GM12878 (cell line): Measurements from ENCODE around the gene TBC1D20. TPM values are rescaled to one million over a fixed set of nuclear protein-coding genes. Genes with fewer than 3 reads are reported as not detected.
"Not testable (repeated sequence)": the region's sequence is repeated elsewhere in the genome, so short reads cannot be mapped to it uniquely, and the experiment has no call there.

ENCODE experiments used
- ATAC-seq: fragments of 200-7000 bp; cut with Tn5 transposase; 3 replicates; pipeline ENCODE4 v1.9.1; 2020; ENCODE audit warnings: mild to moderate bottlenecking, moderate library complexity
- BruUV-seq: library from RNA; stranded (reverse); fragments of 400-500 nt; replicated peaks from 2 replicates; lab custom pipeline; 2021; lab: Mats Ljungman, UMichigan
- CTCF ChIA-PET: fragments of 300-600 bp; sonication (Branson Sonifier 250); formaldehyde crosslinking; extraction: SDS; loops from one replicate; lab custom pipeline; 2021; ENCODE audit warnings: inconsistent platforms; lab: Yijun Ruan, JAX
- POLR2A ChIA-PET: fragments of 350-600 bp; formaldehyde crosslinking; extraction: SDS; loops from one replicate; lab custom pipeline; 2021; ENCODE audit warnings: inconsistent platforms; lab: Charles Lee
- RAD21 ChIA-PET: fragments of 300-600 bp; sonication (Branson Sonifier 250); formaldehyde crosslinking; loops from one replicate; lab custom pipeline; 2023; ENCODE audit warnings: antibody characterized with exemption; ENCODE audit not compliant: unreplicated experiment; lab: Charles Lee
- SMC1A ChIA-PET: fragments of 300-600 bp; sonication (Branson Sonifier 250); formaldehyde crosslinking; loops from one replicate; lab custom pipeline; 2023; ENCODE audit not compliant: unreplicated experiment, uncharacterized antibody; lab: Charles Lee
- DNase-seq: peaks from one replicate; pipeline ENCODE4 v3.0.0-alpha.2; 2011; ENCODE audit warnings: low read depth, low spot score
- FAIRE-seq: peaks from 3 replicates; lab custom pipeline; 2011; peaks lifted over from hg19 to GRCh38; lab: Jason Lieb, UNC
- H2AFZ ChIP-seq: 2 replicates; pipeline ENCODE4 v1.6.0; 2011; ENCODE audit warnings: low read depth, low read length, control low read depth; ENCODE audit not compliant: control insufficient read depth
- H3K27ac ChIP-seq: 2 replicates; pipeline ENCODE4 v1.5.1; 2011; ENCODE audit warnings: control low read depth; ENCODE audit not compliant: control insufficient read depth, insufficient read depth
- H3K27me3 ChIP-seq, 2 experiments: replicated peaks in 1 of 2; 2 replicates each; pipeline versions ENCODE4 v1.6.0 to v1.6.1; 2011; ENCODE audit warnings: low read length in 1 of 2; ENCODE audit not compliant: control insufficient read depth in 2 of 2, insufficient read depth in 2 of 2
- H3K36me3 ChIP-seq, 2 experiments: 2 replicates each; pipeline ENCODE4 v1.5.1; 2011; ENCODE audit warnings: low read length in 1 of 2; ENCODE audit not compliant: control insufficient read depth in 2 of 2, insufficient read depth in 2 of 2
- H3K4me1 ChIP-seq: 2 replicates; pipeline ENCODE4 v1.6.1; 2011; ENCODE audit warnings: mild to moderate bottlenecking, low read length, moderate library complexity, mixed read lengths; ENCODE audit not compliant: control insufficient read depth, insufficient read depth
- H3K4me2 ChIP-seq: 2 replicates; pipeline ENCODE4 v1.6.0; 2011; ENCODE audit warnings: control low read depth; ENCODE audit not compliant: control insufficient read depth, insufficient read depth
- H3K4me3 ChIP-seq: fragments of 200-600 bp; sonication (generic); 2 replicates; pipeline ENCODE4 v1.5.1; 2016
- H3K79me2 ChIP-seq: 2 replicates; pipeline ENCODE4 v1.6.0; 2011; ENCODE audit warnings: low read length; ENCODE audit not compliant: control insufficient read depth, insufficient read depth
- H3K9ac ChIP-seq: 2 replicates; pipeline ENCODE4 v1.8.0; 2011; ENCODE audit warnings: low read length, control low read depth, mixed read lengths; ENCODE audit not compliant: control insufficient read depth, insufficient read depth
- H3K9me3 ChIP-seq: replicated peaks from 3 replicates; pipeline ENCODE4 v1.5.1; 2011; ENCODE audit warnings: mild to moderate bottlenecking, low read length; ENCODE audit not compliant: control insufficient read depth, insufficient read depth
- H4K20me1 ChIP-seq: 2 replicates; pipeline ENCODE4 v1.6.0; 2011; ENCODE audit not compliant: control insufficient read depth, insufficient read depth
- ASH2L ChIP-seq: fragments of 300-600, 200-600 bp; sonication (generic); IDR thresholded peaks from 2 replicates; pipeline ENCODE4 v1.6.1; 2017; ENCODE audit warnings: low read depth, mild to moderate bottlenecking, borderline replicate concordance
- FOS ChIP-seq: IDR thresholded peaks from 3 replicates; pipeline ENCODE4 v1.6.1; 2011; ENCODE audit warnings: borderline replicate concordance; ENCODE audit not compliant: insufficient read length; ENCODE audit errors: extremely low read depth
- HCFC1 ChIP-seq: fragments of 150-350 bp; IDR thresholded peaks from 2 replicates; pipeline ENCODE4 v1.6.1; 2014; ENCODE audit warnings: low read length
- HDAC2 ChIP-seq: fragments of 200-600 bp; sonication (generic); IDR thresholded peaks from 2 replicates; pipeline ENCODE4 v1.6.1; 2017
- MXI1 ChIP-seq: fragments of 150-350 bp; IDR thresholded peaks from 2 replicates; pipeline ENCODE4 v1.6.1; 2011; ENCODE audit warnings: low read depth, mild to moderate bottlenecking, inconsistent platforms, low read length, improper control_type of control experiment
- NFXL1 ChIP-seq: fragments of 450-650 bp; IDR thresholded peaks from 2 replicates; pipeline ENCODE4 v1.6.1; 2017; ENCODE audit warnings: antibody characterized with exemption, mild to moderate bottlenecking, borderline replicate concordance
- NR2C2 ChIP-seq: IDR thresholded peaks from 2 replicates; pipeline ENCODE4 v1.6.1; 2011; ENCODE audit warnings: borderline replicate concordance, low read depth; ENCODE audit not compliant: control insufficient read depth, insufficient read length
- POLR2A ChIP-seq: IDR thresholded peaks from 2 replicates; pipeline ENCODE4 v1.6.1; 2011; ENCODE audit warnings: low read depth, mild to moderate bottlenecking, low read length
- RB1 ChIP-seq: fragments of 450-650 bp; formaldehyde crosslinking; IDR thresholded peaks from 2 replicates; pipeline ENCODE4 v1.6.1; 2017; ENCODE audit warnings: mild to moderate bottlenecking, borderline replicate concordance
- ZBED1 ChIP-seq: IDR thresholded peaks from 2 replicates; pipeline ENCODE4 v1.6.1; 2016; ENCODE audit warnings: borderline replicate concordance
- ZNF384 ChIP-seq: IDR thresholded peaks from 2 replicates; pipeline ENCODE4 v1.6.1; 2012; ENCODE audit warnings: low read depth, mild to moderate bottlenecking, low read length, improper control_type of control experiment, borderline replicate concordance
- ZNF622 ChIP-seq: fragments of 450-650 bp; IDR thresholded peaks from 2 replicates; pipeline ENCODE4 v1.6.1; 2017; ENCODE audit warnings: mild to moderate bottlenecking, inconsistent platforms
- WGBS: methylation state at CpG from one replicate; pipeline ENCODE4 v1.1.6; 2016; ENCODE audit warnings: low lambda C conversion rate; ENCODE audit not compliant: insufficient replicate concordance, insufficient coverage; ENCODE audit errors: missing lambda C conversion rate; 5-methylcytosine and 5-hydroxymethylcytosine counted together
- in situ Hi-C: fragments of 300-500 bp; cut with MboI; formaldehyde crosslinking; loops from 9 replicates; pipeline ENCODE4 v1.14.3; 2018; ENCODE audit warnings: mixed read lengths
- intact Hi-C: fragments of 100-400 bp; cut with micrococcal nuclease; formaldehyde crosslinking; loops from one replicate; pipeline ENCODE4 v1.14.2; 2022; ENCODE audit not compliant: unreplicated experiment
- polyA plus RNA-seq, 11 experiments: library from polyadenylated mRNA; depleted of rRNA in 4 of 11; unstranded in 6 of 11; stranded (reverse) in 5 of 11; fragments of >200 nt; fragmentation: Nextera tagmentation in 4 of 11; fragmentation: Illumina TruSeq in 1 of 11; extraction: Ambion mirVana in 4 of 11; extraction: Trizol in 1 of 11; gene quantifications; 1 replicate in 1 of 11; 2 replicates in 10 of 11; pipeline versions ENCODE4 v1.2.1 to v1.2.3, GENCODE V29; 2011 to 2016; ENCODE audit warnings: inconsistent platforms in 2 of 11, missing spikeins in 2 of 11, low read depth in 1 of 11
- total RNA-seq, 4 experiments: library from RNA; depleted of rRNA in 3 of 4; stranded (reverse); fragments of >200 nt in 3 of 4; fragmentation: Illumina TruSeq in 1 of 4; extraction: Trizol in 1 of 4; gene quantifications; 2 replicates each; pipeline versions ENCODE4 v1.2.1 to v1.2.3, GENCODE V29; 2013 to 2021
- TF ChIP-seq, protein P1 (sequence below): fragments of 450-650 bp; IDR thresholded peaks from 2 replicates; pipeline ENCODE4 v1.6.1; 2017; ENCODE audit warnings: antibody characterized with exemption, mild to moderate bottlenecking, moderate library complexity

Gene TBC1D20
- total and polyA plus RNA-seq, 10 of the 15 experiments (the other 5 are each of a cell fraction or from before 2014, with no cell fraction given) = 4.3 to 17.9 (median 11.2) TPM

DNA sequence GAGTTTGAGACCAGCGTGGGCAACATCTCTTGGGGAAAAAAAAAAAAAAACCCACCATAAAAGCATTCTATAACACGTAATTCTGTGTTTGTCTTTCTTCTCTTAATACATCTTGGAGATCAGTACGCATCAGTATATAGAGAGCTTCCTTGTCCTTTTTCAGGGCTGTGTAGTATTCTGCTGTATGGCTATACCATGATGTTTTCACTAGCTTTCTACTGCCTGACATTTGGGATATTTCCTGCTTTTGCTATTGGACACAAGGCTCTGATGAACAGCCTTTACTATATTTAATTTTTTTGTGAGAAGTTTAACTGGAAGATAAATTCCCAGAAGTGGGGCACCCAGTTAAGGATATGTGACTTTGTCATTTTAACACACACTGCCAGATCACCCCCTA is 74.8 kb downstream of the TBC1D20 start:
- no peak overlapping the region for H3K4me3 ChIP-seq
- TF ChIP-seq ZBED1 = no peak
- no peak for TF ChIP-seq HCFC1
- no peak for TF ChIP-seq POLR2A
- TF ChIP-seq ZNF622 = no peak
- no peak for TF ChIP-seq ASH2L
- no peak for TF ChIP-seq NFXL1
- TF ChIP-seq, protein P1, sequence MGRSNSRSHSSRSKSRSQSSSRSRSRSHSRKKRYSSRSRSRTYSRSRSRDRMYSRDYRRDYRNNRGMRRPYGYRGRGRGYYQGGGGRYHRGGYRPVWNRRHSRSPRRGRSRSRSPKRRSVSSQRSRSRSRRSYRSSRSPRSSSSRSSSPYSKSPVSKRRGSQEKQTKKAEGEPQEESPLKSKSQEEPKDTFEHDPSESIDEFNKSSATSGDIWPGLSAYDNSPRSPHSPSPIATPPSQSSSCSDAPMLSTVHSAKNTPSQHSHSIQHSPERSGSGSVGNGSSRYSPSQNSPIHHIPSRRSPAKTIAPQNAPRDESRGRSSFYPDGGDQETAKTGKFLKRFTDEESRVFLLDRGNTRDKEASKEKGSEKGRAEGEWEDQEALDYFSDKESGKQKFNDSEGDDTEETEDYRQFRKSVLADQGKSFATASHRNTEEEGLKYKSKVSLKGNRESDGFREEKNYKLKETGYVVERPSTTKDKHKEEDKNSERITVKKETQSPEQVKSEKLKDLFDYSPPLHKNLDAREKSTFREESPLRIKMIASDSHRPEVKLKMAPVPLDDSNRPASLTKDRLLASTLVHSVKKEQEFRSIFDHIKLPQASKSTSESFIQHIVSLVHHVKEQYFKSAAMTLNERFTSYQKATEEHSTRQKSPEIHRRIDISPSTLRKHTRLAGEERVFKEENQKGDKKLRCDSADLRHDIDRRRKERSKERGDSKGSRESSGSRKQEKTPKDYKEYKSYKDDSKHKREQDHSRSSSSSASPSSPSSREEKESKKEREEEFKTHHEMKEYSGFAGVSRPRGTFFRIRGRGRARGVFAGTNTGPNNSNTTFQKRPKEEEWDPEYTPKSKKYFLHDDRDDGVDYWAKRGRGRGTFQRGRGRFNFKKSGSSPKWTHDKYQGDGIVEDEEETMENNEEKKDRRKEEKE = no peak
- no peak for TF ChIP-seq ZNF384
- TF ChIP-seq NR2C2 = no peak
- no peak for TF ChIP-seq FOS
- TF ChIP-seq RB1 = no peak
- no peak for TF ChIP-seq MXI1
- no peak for TF ChIP-seq HDAC2
- H3K9me3 ChIP-seq = no peaks in the 10 kb centered on the region
- no peak overlapping the region for H3K9ac ChIP-seq
- ATAC-seq = no peak
- H4K20me1 ChIP-seq = no peaks in the 10 kb centered on the region
- in situ Hi-C loops (no loop called here), intact Hi-C loops (no loop called here)
- ChIA-PET CTCF (interaction anchor here (0.5 kb wide), 1 partner anchor 42 kb away, joined by 3 read pairs; no protein-coding TSS in a partner anchor), POLR2A (interaction anchor here (0.6 kb wide), 1 partner anchor 62 kb away, joined by 3 read pairs; no protein-coding TSS in a partner anchor), SMC1A (no interaction called here), RAD21 (no interaction called here)
- peaks cover 5% of the 10 kb centered on the region for H3K79me2 ChIP-seq
- no peak for DNase-seq
- no peak overlapping the region for H3K27ac ChIP-seq
- H3K4me2 ChIP-seq = no peak overlapping the region
- H3K4me1 ChIP-seq = no peaks in the 10 kb centered on the region
- 93% methylated on average over 3 of the region's 3 CpGs for WGBS
- no TSS peak for BruUV-seq
- no peak for FAIRE-seq
- H2AFZ ChIP-seq = no peak overlapping the region
- H3K27me3 ChIP-seq = no peaks in the 10 kb centered on the region
- H3K36me3 ChIP-seq = peaks cover 7 to 17% of the 10 kb centered on the region in 2 experiments; a peak in 3 of 4 replicates

DNA sequence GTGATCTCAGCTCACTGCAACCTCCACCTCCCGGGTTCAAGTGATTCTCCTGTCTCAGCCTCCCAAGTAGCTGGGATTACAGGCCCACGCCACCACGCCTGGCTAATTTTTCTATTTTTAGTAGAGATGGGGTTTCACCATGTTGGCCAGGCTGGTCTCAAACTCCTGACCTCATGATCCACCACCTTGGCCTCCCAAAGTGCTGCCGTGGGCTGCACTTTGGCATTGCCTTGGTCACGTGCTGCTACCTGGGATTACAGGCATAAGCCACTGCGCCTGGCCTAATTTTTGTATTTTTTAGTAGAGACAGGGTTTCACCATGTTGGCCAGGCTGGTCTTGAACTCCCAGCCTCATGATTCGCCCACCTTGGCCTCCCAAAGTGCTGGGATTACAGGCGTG is 75.7 kb downstream of the TBC1D20 start:
- Histone ChIP-seq H3K36me3 (peaks cover 4 to 17% of the 10 kb centered on the region in 2 experiments; a peak in 3 of 4 replicates), H3K79me2 (peaks cover 12% of the 10 kb centered on the region)
- H3K9me3 ChIP-seq, H3K4me3 ChIP-seq, H3K9ac ChIP-seq, BruUV-seq, H3K27me3 ChIP-seq, DNase-seq, H4K20me1 ChIP-seq, H3K4me2 ChIP-seq, intact Hi-C loops, ATAC-seq, RAD21 ChIA-PET, in situ Hi-C loops, FAIRE-seq, H2AFZ ChIP-seq, H3K27ac ChIP-seq, CTCF ChIA-PET, H3K4me1 ChIP-seq, POLR2A ChIA-PET: not testable (repeated sequence)
- 99% methylated on average over 8 of the region's 8 CpGs for WGBS
- SMC1A ChIA-PET = interaction anchor here (0.7 kb wide), 1 partner anchor 25 kb away, joined by 3 read pairs; no protein-coding TSS in a partner anchor
